ENCODE results near the gene WNT8A. TPM values are rescaled to one million over a fixed set of nuclear protein-coding genes. Genes with fewer than 3 reads are reported as not detected.

WNT8A gene
- total and polyA plus RNA-seq, 4 donors = 0.22 to 0.30 TPM; not detected in 2

- H3K4me3 ChIP-seq (ENCODE audit: low read depth, low read length) = no peak overlapping the region
- H3K9me3 ChIP-seq (ENCODE audit: control insufficient read depth, insufficient read depth, low read length) = no peaks in the 10 kb centered on the region
- H3K27me3 ChIP-seq (ENCODE audit: control insufficient read depth, insufficient read depth, low read length) = no peaks in the 10 kb centered on the region
- WGBS (ENCODE audit: insufficient coverage) = 0% methylated on average over 1 of the region's 3 CpGs
- H3K4me1 ChIP-seq (ENCODE audit: control insufficient read depth, insufficient read depth, low read length) = no peaks in the 10 kb centered on the region
- DNase-seq (ENCODE audit: low read depth in 4 of 6, low spot score in 6 of 6) = no peak
- no peak overlapping the region for H3K27ac ChIP-seq (ENCODE audit: low read depth, low read length)
- no peaks in the 10 kb centered on the region for H3K36me3 ChIP-seq (ENCODE audit: control insufficient read depth, insufficient read depth, low read length)
Observed at GRCh38 chr5:138103319-138103637, 19.4 kb downstream of the WNT8A start.

- H3K36me3 ChIP-seq (ENCODE audit: control insufficient read depth, insufficient read depth, low read length) = no peaks in the 10 kb centered on the region
- no peaks in the 10 kb centered on the region for H3K27me3 ChIP-seq (ENCODE audit: control insufficient read depth, insufficient read depth, low read length)
- no peak overlapping the region for H3K4me3 ChIP-seq (ENCODE audit: low read depth, low read length)
- no peaks in the 10 kb centered on the region for H3K9me3 ChIP-seq (ENCODE audit: control insufficient read depth, insufficient read depth, low read length)
- no peak for DNase-seq (ENCODE audit: low read depth in 4 of 6, low spot score in 6 of 6)
- WGBS (ENCODE audit: insufficient coverage) = 96% methylated on average over 4 of the region's 6 CpGs
- H3K27ac ChIP-seq (ENCODE audit: low read depth, low read length) = no peak overlapping the region
- peaks cover 4% of the 10 kb centered on the region for H3K4me1 ChIP-seq (ENCODE audit: control insufficient read depth, insufficient read depth, low read length)
Observed at GRCh38 chr5:138105709-138106108, 21.9 kb downstream of the WNT8A start.

- Histone ChIP-seq H3K4me1 (ENCODE audit: control insufficient read depth, insufficient read depth, low read length) (peaks cover 4% of the 10 kb centered on the region), H3K36me3 (ENCODE audit: control insufficient read depth, insufficient read depth, low read length) (no peaks in the 10 kb centered on the region)
- no peak for DNase-seq (ENCODE audit: low read depth in 4 of 6, low spot score in 6 of 6)
Observed at GRCh38 chr5:138107213-138107612, 23.4 kb downstream of the WNT8A start.

GRCh38 chr5:138109463-138110265, 25.8 kb downstream of the WNT8A start:
- no CpG with 5 or more reads among the region's 1 CpG for WGBS (ENCODE audit: insufficient coverage)

More at GRCh38 chr5:138107213-138107612, 23.4 kb downstream of the WNT8A start:
- Histone ChIP-seq H3K4me3 (ENCODE audit: low read depth, low read length) (no peak overlapping the region), H3K27ac (ENCODE audit: low read depth, low read length) (no peak overlapping the region), H3K27me3 (ENCODE audit: control insufficient read depth, insufficient read depth, low read length) (no peaks in the 10 kb centered on the region), H3K9me3 (ENCODE audit: control insufficient read depth, insufficient read depth, low read length) (no peaks in the 10 kb centered on the region)
- WGBS (ENCODE audit: insufficient coverage) = no CpG with 5 or more reads among the region's 1 CpG

DNA sequence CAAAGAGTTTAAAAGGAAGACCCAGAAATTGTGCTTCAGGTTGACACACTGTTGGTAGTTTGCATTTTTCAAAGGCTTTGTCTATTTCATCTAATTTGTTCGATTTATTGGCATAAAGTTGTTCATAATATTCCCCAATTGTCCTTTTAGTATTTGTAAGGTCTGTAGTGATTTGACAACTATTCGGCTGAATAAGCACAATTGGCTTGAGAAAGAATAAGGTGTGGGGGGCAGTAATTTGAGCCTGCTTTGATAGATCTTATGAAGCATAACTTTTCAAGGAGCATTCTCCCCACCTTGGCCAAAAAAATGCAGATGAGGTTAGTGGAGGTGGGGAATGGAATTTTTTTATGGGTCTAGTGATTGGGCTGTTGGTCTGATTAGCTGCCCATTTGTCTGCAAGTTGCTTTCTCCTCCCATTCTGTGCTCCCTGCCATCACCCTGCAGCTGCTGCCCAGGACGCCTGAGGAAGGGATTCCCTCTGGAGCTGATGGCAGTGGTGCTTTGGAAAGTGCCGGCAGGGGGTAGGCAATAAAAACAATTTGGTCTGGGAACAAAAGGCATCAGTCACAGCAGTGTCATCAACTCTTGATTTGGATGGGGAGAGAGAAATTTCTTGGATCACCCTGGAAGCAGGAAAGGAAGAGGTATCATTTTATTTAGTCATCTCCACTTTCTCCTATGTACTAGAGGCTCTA, 26.6 kb downstream of the WNT8A start:
- no CpG with 5 or more reads among the region's 4 CpGs for WGBS (ENCODE audit: insufficient coverage)
- Histone ChIP-seq H3K9me3 (ENCODE audit: control insufficient read depth, insufficient read depth, low read length) (no peaks in the 10 kb centered on the region), H3K4me3 (ENCODE audit: low read depth, low read length) (no peak overlapping the region), H3K36me3 (ENCODE audit: control insufficient read depth, insufficient read depth, low read length) (peaks cover 2% of the 10 kb centered on the region), H3K27me3 (ENCODE audit: control insufficient read depth, insufficient read depth, low read length) (no peaks in the 10 kb centered on the region), H3K27ac (ENCODE audit: low read depth, low read length) (no peak overlapping the region), H3K4me1 (ENCODE audit: control insufficient read depth, insufficient read depth, low read length) (peaks cover 4% of the 10 kb centered on the region)
- DNase-seq (ENCODE audit: low read depth in 4 of 6, low spot score in 6 of 6) = peak in 2 of 6 donors; percentile 7 to 47

More at GRCh38 chr5:138109463-138110265, 25.8 kb downstream of the WNT8A start:
- no peak overlapping the region for H3K27ac ChIP-seq (ENCODE audit: low read depth, low read length)
- no peaks in the 10 kb centered on the region for H3K9me3 ChIP-seq (ENCODE audit: control insufficient read depth, insufficient read depth, low read length)
- H3K36me3 ChIP-seq (ENCODE audit: control insufficient read depth, insufficient read depth, low read length) = peaks cover under 1% of the 10 kb centered on the region
- DNase-seq (ENCODE audit: low read depth in 4 of 6, low spot score in 6 of 6) = no peak
- H3K4me1 ChIP-seq (ENCODE audit: control insufficient read depth, insufficient read depth, low read length) = peaks cover 4% of the 10 kb centered on the region
- no peaks in the 10 kb centered on the region for H3K27me3 ChIP-seq (ENCODE audit: control insufficient read depth, insufficient read depth, low read length)
- H3K4me3 ChIP-seq (ENCODE audit: low read depth, low read length) = no peak overlapping the region

DNA sequence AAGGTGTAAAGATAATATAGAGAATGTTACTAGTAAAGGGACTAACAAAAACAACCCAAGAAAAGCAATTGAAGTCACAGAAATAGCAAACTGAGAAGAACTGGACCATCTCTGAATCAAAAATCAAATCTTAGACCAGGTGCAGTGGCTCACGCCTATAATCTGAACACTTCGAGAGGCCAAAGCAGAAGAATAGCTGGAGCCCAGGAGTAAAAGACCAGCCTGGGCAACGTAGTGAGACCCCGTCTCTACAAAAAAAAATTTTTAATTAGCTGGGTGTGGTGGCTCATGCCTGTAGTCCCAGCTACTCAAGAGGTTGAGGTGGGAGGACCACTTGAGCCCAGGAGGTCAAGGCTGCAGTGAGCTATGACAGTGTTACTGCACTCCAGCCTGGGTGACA, 27.3 kb downstream of the WNT8A start:
- no peaks in the 10 kb centered on the region for H3K9me3 ChIP-seq (ENCODE audit: control insufficient read depth, insufficient read depth, low read length)
- 93% methylated on average over 3 of the region's 4 CpGs for WGBS (ENCODE audit: insufficient coverage)
- no peak overlapping the region for H3K4me3 ChIP-seq (ENCODE audit: low read depth, low read length)
- DNase-seq (ENCODE audit: low read depth in 4 of 6, low spot score in 6 of 6) = no peak
- peaks cover 2% of the 10 kb centered on the region for H3K36me3 ChIP-seq (ENCODE audit: control insufficient read depth, insufficient read depth, low read length)
- H3K27me3 ChIP-seq (ENCODE audit: control insufficient read depth, insufficient read depth, low read length) = no peaks in the 10 kb centered on the region
- H3K27ac ChIP-seq (ENCODE audit: low read depth, low read length) = no peak overlapping the region
- peaks cover 4% of the 10 kb centered on the region for H3K4me1 ChIP-seq (ENCODE audit: control insufficient read depth, insufficient read depth, low read length)

GRCh38 chr5:138111937-138112336, 28.1 kb downstream of the WNT8A start:
- no CpG with 5 or more reads among the region's 1 CpG for WGBS (ENCODE audit: insufficient coverage)
- H3K4me3 ChIP-seq (ENCODE audit: low read depth, low read length) = no peak overlapping the region
- H3K27me3 ChIP-seq (ENCODE audit: control insufficient read depth, insufficient read depth, low read length) = no peaks in the 10 kb centered on the region
- peaks cover 4% of the 10 kb centered on the region for H3K4me1 ChIP-seq (ENCODE audit: control insufficient read depth, insufficient read depth, low read length)
- no peaks in the 10 kb centered on the region for H3K9me3 ChIP-seq (ENCODE audit: control insufficient read depth, insufficient read depth, low read length)
- no peak for DNase-seq (ENCODE audit: low read depth in 4 of 6, low spot score in 6 of 6)
- H3K36me3 ChIP-seq (ENCODE audit: control insufficient read depth, insufficient read depth, low read length) = peaks cover 2% of the 10 kb centered on the region
- H3K27ac ChIP-seq (ENCODE audit: low read depth, low read length) = no peak overlapping the region

DNA sequence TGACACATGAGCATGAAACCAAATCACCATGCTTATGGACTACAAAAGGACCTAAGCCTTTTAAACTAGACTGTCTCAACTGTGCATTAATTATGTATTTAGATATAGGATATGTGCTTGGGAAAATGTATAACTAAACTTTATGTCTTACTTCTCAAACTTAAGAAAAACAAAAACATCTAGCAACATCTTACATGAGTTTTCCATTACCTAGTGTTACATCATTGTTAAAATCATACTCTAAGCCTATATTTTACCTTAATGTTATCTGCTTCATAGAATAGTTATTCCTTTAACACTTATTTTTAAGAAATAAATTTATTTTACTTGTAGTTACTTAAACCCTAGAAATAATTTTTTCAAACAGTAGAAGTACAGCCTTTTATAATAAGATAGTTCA, 31.4 kb downstream of the WNT8A start:
- H3K4me3 ChIP-seq (ENCODE audit: low read depth, low read length) = no peak overlapping the region
- H3K27me3 ChIP-seq (ENCODE audit: control insufficient read depth, insufficient read depth, low read length) = no peaks in the 10 kb centered on the region
- peaks cover 2% of the 10 kb centered on the region for H3K36me3 ChIP-seq (ENCODE audit: control insufficient read depth, insufficient read depth, low read length)
- peaks cover 4% of the 10 kb centered on the region for H3K4me1 ChIP-seq (ENCODE audit: control insufficient read depth, insufficient read depth, low read length)
- H3K9me3 ChIP-seq (ENCODE audit: control insufficient read depth, insufficient read depth, low read length) = no peaks in the 10 kb centered on the region
- no peak for DNase-seq (ENCODE audit: low read depth in 4 of 6, low spot score in 6 of 6)
- no peak overlapping the region for H3K27ac ChIP-seq (ENCODE audit: low read depth, low read length)

DNA sequence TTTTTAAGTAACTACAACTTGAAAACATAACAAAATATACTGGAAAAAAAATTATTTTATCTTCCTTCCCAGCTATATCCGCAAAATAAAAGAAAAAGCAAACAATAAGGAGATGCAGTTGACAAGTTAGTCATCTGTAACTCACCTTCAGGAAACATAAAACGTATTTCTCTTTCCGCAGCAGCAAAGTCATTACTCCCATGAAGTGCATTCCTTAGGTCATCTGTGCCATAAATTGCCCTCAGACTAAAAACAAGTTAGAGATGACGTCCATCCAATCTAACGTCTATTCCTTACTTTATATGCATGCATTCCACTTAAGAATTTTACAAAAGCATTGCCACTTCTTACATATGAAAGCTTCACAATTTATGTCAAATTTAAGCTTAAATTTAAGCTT, 44.5 kb downstream of the WNT8A start:
- DNase-seq (ENCODE audit: low read depth in 4 of 6, low spot score in 6 of 6) = no peak
- Histone ChIP-seq H3K27ac (ENCODE audit: low read depth, low read length) (no peak overlapping the region), H3K4me1 (ENCODE audit: control insufficient read depth, insufficient read depth, low read length) (no peaks in the 10 kb centered on the region), H3K27me3 (ENCODE audit: control insufficient read depth, insufficient read depth, low read length) (no peaks in the 10 kb centered on the region), H3K36me3 (ENCODE audit: control insufficient read depth, insufficient read depth, low read length) (no peaks in the 10 kb centered on the region), H3K4me3 (ENCODE audit: low read depth, low read length) (no peak overlapping the region), H3K9me3 (ENCODE audit: control insufficient read depth, insufficient read depth, low read length) (no peaks in the 10 kb centered on the region)
- WGBS (ENCODE audit: insufficient coverage) = 83% methylated on average over 4 of the region's 5 CpGs

DNA sequence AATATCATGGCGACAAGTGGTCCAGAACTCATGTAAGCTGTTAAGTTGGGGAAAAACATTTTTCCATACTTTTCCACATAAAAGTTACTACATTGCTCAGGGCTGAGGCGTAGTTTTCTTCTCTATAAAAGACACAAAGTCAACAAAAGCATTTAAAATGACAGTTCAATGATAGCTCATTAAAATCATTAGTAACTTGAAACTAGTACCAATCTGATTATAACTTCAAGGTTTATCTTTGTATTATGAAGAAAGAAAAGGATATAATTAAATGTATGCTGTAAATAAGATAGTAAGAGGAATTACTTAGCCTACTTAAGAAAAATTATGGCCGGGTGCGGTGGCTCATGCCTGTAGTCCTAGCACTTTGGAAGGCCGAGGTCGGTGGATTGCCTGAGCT, 45.5 kb downstream of the WNT8A start:
- Histone ChIP-seq H3K27ac (ENCODE audit: low read depth, low read length) (no peak overlapping the region), H3K36me3 (ENCODE audit: control insufficient read depth, insufficient read depth, low read length) (no peaks in the 10 kb centered on the region), H3K4me3 (ENCODE audit: low read depth, low read length) (no peak overlapping the region), H3K27me3 (ENCODE audit: control insufficient read depth, insufficient read depth, low read length) (no peaks in the 10 kb centered on the region), H3K9me3 (ENCODE audit: control insufficient read depth, insufficient read depth, low read length) (no peaks in the 10 kb centered on the region), H3K4me1 (ENCODE audit: control insufficient read depth, insufficient read depth, low read length) (no peaks in the 10 kb centered on the region)
- DNase-seq (ENCODE audit: low read depth in 4 of 6, low spot score in 6 of 6) = no peak
- 92% methylated on average over 4 of the region's 6 CpGs for WGBS (ENCODE audit: insufficient coverage)

Measured in spinal cord (tissue), 10 donors.